ENCODE measurements around the gene TCF4. TPM values are rescaled to one million over a fixed set of nuclear protein-coding genes. Genes with fewer than 3 reads are reported as not detected.

Gene TCF4
- total RNA-seq, 1 experiment from 2014 or later, result 12.5 TPM

DNA sequence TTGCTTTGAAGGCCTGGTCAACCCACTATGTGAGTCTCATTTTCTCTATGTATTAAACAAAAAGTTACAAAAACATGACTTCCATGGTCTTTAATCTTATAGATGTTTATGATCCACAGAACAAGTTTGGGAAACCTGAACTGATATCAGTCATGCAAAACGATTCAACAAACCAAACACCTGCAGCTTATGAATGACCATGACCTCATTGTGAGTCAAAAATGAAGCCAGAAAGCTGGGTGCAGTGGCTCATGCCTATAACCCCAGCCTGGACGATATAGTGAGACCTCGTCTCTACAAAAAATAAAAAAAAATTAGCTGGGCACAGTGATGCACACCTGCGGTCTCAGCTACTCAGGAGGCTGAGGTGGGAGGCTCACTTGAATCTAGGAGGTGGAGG lies 358.3 kb downstream of the TCF4 start:
- Histone ChIP-seq H3K9me3 (ENCODE audit: low read length) (no peaks in the 10 kb centered on the region), H2AFZ (ENCODE audit: low read length) (no peak overlapping the region), H3K9me2 (replicated peaks; ENCODE audit: low read length) (no peaks in the 10 kb centered on the region), H3K9ac (ENCODE audit: low read length) (no peak overlapping the region), H3K27me3 (ENCODE audit: low read length) (no peaks in the 10 kb centered on the region), H3K4me1 (ENCODE audit: insufficient read depth, low read length) (peaks cover 20% of the 10 kb centered on the region), H3K36me3 (ENCODE audit: low read depth, low read length) (no peaks in the 10 kb centered on the region), H3K4me3 (ENCODE audit: low read length) (no peak overlapping the region), H3K4me2 (ENCODE audit: low read length) (0 out of 2 replicates have a peak overlapping the region, but pooled peaks have one; percentile 15), H3K79me2 (ENCODE audit: low read length) (no peaks in the 10 kb centered on the region), H3F3A (ENCODE audit: low read length, unreplicated experiment) (no peaks in the 10 kb centered on the region), H3K27ac (ENCODE audit: low read length) (0 out of 2 replicates have a peak overlapping the region, but pooled peaks have one; percentile 1), H4K20me1 (ENCODE audit: low read length) (no peaks in the 10 kb centered on the region)
- ChIA-PET POLR2A (ENCODE audit: unreplicated experiment) (interaction anchor here (0.6 kb wide), 1 partner anchor 279 kb away, joined by 5 read pairs; no protein-coding TSS in a partner anchor), CTCF (no interaction called here)
- BruUV-seq (replicated peaks), result no TSS peak
- intact Hi-C loops (cut with micrococcal nuclease), result loop anchor here (5.0 kb wide), 4 partner anchors 222 to 1348 kb away; partner anchors contain the start of gene TCF4
- TF ChIP-seq EZH2 (IDR thresholded peaks at IDR 0.05; ENCODE audit: low read length, unreplicated experiment) (no peak), EZH2phosphoT487 (IDR thresholded peaks at IDR 0.05; ENCODE audit: borderline replicate concordance, low read length) (no peak)
- TF ChIP-seq, protein P1, sequence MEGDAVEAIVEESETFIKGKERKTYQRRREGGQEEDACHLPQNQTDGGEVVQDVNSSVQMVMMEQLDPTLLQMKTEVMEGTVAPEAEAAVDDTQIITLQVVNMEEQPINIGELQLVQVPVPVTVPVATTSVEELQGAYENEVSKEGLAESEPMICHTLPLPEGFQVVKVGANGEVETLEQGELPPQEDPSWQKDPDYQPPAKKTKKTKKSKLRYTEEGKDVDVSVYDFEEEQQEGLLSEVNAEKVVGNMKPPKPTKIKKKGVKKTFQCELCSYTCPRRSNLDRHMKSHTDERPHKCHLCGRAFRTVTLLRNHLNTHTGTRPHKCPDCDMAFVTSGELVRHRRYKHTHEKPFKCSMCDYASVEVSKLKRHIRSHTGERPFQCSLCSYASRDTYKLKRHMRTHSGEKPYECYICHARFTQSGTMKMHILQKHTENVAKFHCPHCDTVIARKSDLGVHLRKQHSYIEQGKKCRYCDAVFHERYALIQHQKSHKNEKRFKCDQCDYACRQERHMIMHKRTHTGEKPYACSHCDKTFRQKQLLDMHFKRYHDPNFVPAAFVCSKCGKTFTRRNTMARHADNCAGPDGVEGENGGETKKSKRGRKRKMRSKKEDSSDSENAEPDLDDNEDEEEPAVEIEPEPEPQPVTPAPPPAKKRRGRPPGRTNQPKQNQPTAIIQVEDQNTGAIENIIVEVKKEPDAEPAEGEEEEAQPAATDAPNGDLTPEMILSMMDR (conservative IDR thresholded peaks at IDR 0.05; ENCODE audit: low read depth, low read length), result no peak
- peak; percentile 81 for ATAC-seq
- DNase-seq, result peak; percentile 85

DNA sequence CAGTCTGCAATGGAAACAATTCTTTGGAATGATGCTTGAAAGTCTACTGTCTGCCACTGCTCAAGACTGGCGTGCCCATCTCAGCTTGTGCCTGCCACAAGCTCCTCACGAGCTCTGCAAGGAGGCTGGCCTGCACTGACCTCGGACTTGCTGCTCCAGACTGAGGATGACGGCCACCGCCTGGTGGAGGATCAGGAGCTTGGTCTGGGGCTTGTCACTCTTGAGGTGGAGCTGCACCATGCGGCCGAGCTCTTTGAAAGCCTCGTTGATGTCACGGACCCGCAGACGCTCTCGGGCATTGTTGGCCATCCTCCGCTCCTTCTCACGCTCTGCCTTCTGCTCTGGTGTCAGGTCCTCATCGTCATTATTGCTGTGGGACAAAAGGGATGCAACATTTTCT lies 359.3 kb downstream of the TCF4 start:
- Histone ChIP-seq H3K9me2 (replicated peaks; ENCODE audit: low read length) (no peaks in the 10 kb centered on the region), H3K27ac (ENCODE audit: low read length) (no peak overlapping the region), H3K79me2 (ENCODE audit: low read length) (no peaks in the 10 kb centered on the region), H3K9ac (ENCODE audit: low read length) (no peak overlapping the region), H3K36me3 (ENCODE audit: low read depth, low read length) (no peaks in the 10 kb centered on the region), H3K4me1 (ENCODE audit: insufficient read depth, low read length) (peaks cover 11% of the 10 kb centered on the region), H3K4me3 (ENCODE audit: low read length) (no peak overlapping the region), H2AFZ (ENCODE audit: low read length) (no peak overlapping the region), H3K27me3 (ENCODE audit: low read length) (no peaks in the 10 kb centered on the region), H3K9me3 (ENCODE audit: low read length) (no peaks in the 10 kb centered on the region), H3K4me2 (ENCODE audit: low read length) (no peak overlapping the region), H4K20me1 (ENCODE audit: low read length) (no peaks in the 10 kb centered on the region), H3F3A (ENCODE audit: low read length, unreplicated experiment) (no peaks in the 10 kb centered on the region)
- TF ChIP-seq EZH2phosphoT487 (IDR thresholded peaks at IDR 0.05; ENCODE audit: borderline replicate concordance, low read length) (no peak), EZH2 (IDR thresholded peaks at IDR 0.05; ENCODE audit: low read length, unreplicated experiment) (no peak)
- TF ChIP-seq, protein P1 (conservative IDR thresholded peaks at IDR 0.05; ENCODE audit: low read depth, low read length), result no peak
- ATAC-seq (no peak; the same call in 1 of the 2 replicates), DNase-seq (no peak)
- POLR2A ChIA-PET (ENCODE audit: unreplicated experiment), result interaction anchor here (0.6 kb wide), 1 partner anchor 533 kb away, joined by 5 read pairs; no protein-coding TSS in a partner anchor
- CTCF ChIA-PET, result no interaction called here
- no TSS peak for BruUV-seq (replicated peaks)
- intact Hi-C loops (cut with micrococcal nuclease), result loop anchor here (5.0 kb wide), 1 partner anchor 221 kb away; no protein-coding TSS in a partner anchor

DNA sequence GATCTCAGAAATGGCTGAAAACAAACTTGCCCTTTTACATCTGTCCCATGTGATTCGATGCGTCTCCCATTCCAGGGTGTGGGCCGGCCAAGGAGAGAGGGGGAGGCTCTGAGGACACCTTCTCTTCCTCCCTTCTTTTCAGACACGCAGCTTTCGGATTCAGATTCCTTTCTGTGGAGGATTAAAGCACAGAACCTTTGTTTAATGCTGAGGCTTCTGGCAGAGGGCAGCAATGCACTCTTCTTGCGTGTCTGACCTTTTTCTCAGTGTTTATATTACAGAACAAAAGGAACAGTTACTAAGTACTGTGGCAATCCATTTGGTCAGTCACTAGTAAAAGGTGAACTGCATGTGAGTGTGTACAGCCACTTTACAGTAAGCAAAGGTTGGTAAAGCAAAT lies 359.8 kb downstream of the TCF4 start:
- CTCF ChIA-PET, result no interaction called here

More for the DNA sequence above, 359.8 kb downstream of the TCF4 start:
- no peaks in the 10 kb centered on the region for H3K79me2 ChIP-seq (ENCODE audit: low read length)
- H3F3A ChIP-seq (ENCODE audit: low read length, unreplicated experiment), result no peaks in the 10 kb centered on the region
- H2AFZ ChIP-seq (ENCODE audit: low read length), result no peak overlapping the region
- POLR2A ChIA-PET (ENCODE audit: unreplicated experiment), result interaction anchor here (0.6 kb wide), 1 partner anchor 534 kb away, joined by 5 read pairs; no protein-coding TSS in a partner anchor
- H3K4me3 ChIP-seq (ENCODE audit: low read length), result no peak overlapping the region
- no TSS peak for BruUV-seq (replicated peaks)
- H3K9me3 ChIP-seq (ENCODE audit: low read length), result no peaks in the 10 kb centered on the region
- no peaks in the 10 kb centered on the region for H3K36me3 ChIP-seq (ENCODE audit: low read depth, low read length)
- intact Hi-C loops (cut with micrococcal nuclease), result loop anchor here (5.0 kb wide), 1 partner anchor 221 kb away; no protein-coding TSS in a partner anchor
- H3K9ac ChIP-seq (ENCODE audit: low read length), result no peak overlapping the region
- DNase-seq (no peak), ATAC-seq (peak; percentile 44)
- peaks cover 11% of the 10 kb centered on the region for H3K4me1 ChIP-seq (ENCODE audit: insufficient read depth, low read length)
- H3K27me3 ChIP-seq (ENCODE audit: low read length), result no peaks in the 10 kb centered on the region
- H3K27ac ChIP-seq (ENCODE audit: low read length), result no peak overlapping the region
- no peak overlapping the region for H3K4me2 ChIP-seq (ENCODE audit: low read length)
- TF ChIP-seq EZH2phosphoT487 (IDR thresholded peaks at IDR 0.05; ENCODE audit: borderline replicate concordance, low read length) (no peak), EZH2 (IDR thresholded peaks at IDR 0.05; ENCODE audit: low read length, unreplicated experiment) (no peak)
- TF ChIP-seq, protein P1 (conservative IDR thresholded peaks at IDR 0.05; ENCODE audit: low read depth, low read length), result no peak
- H3K9me2 ChIP-seq (replicated peaks; ENCODE audit: low read length), result no peaks in the 10 kb centered on the region
- no peaks in the 10 kb centered on the region for H4K20me1 ChIP-seq (ENCODE audit: low read length)
